Hepatocyte (in vitro differentiated cells): ENCODE data around the gene PSMB7.

Experiments used
- CTCF ChIP-seq: fragments of 200-600 bp; sonication (generic); IDR thresholded peaks from 2 replicates; pipeline ENCODE4 v1.5.1; 2016; ENCODE audit warnings: antibody characterized with exemption, mild to moderate bottlenecking; ENCODE audit not compliant: poor library complexity
- EZH2 ChIP-seq: fragments of 200-600 bp; sonication (generic); IDR thresholded peaks from 2 replicates; pipeline ENCODE4 v1.6.1; 2016; ENCODE audit warnings: antibody characterized with exemption, mild to moderate bottlenecking, borderline replicate concordance

GRCh38 chr9:124376329-124376728 lies 38.9 kb downstream of the PSMB7 start:
- no peak for TF ChIP-seq CTCF
- no peak for TF ChIP-seq EZH2
